HG03175 (cell line): ENCODE measurements around the gene FAM13A.

Experiments used
- ATAC-seq: cut with Tn5 transposase; IDR thresholded peaks from one replicate; pipeline ENCODE4 v1.9.1; 2021; ENCODE audit warnings: mild to moderate bottlenecking, moderate library complexity; ENCODE audit not compliant: unreplicated experiment

FAM13A gene

DNA sequence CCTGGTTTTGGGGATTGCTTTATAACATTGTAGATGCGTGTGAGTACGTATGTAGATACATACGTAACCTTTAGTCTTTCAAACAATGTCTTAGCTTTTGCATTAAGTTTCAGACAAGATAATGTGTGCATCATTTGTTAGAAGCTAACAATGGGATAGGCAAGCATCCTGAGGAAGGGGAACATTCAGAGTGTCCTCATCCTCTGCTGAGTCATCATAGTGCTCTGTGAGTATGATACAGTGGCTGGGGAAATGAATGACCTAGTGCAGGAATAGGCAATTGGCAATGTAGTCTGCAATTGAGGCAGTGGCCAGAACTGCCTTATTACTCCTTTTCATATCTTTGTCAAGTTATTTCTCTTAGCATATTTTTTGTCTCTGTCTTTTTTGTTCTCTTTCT, 366.6 kb downstream of the FAM13A start:
- no peak for ATAC-seq

GRCh38 chr4:88681209-88681608, 375.8 kb downstream of the FAM13A start:
- no peak for ATAC-seq
